HK-2 (cell line): Measurements from ENCODE around the gene LPIN1.

Experiments
- DNase-seq: peaks from one replicate; pipeline ENCODE4 v3.0.0-alpha.2; 2018; ENCODE audit not compliant: unreplicated experiment

LPIN1 gene

GRCh38 chr2:11746376-11746806 lies at the start of gene LPIN1:
Gene LPIN1, plus strand, starts transcription at chr2:11746632. Its CDS starts 18,910 bp downstream, at chr2:11765542.
- DNase-seq, result peak; percentile 91

GRCh38 chr2:11696736-11697102 lies 49.7 kb upstream of the LPIN1 start:
- DNase-seq, result no peak

- DNase-seq, result peak; percentile 94
Observed at GRCh38 chr2:11697103-11697871, 49.1 kb upstream of the LPIN1 start.

GRCh38 chr2:11698009-11698922 lies 48.2 kb upstream of the LPIN1 start:
- DNase-seq, result peak; percentile 53

- DNase-seq, result no peak
Observed at GRCh38 chr2:11699686-11700670, 46.5 kb upstream of the LPIN1 start.

- no peak for DNase-seq
Observed at GRCh38 chr2:11701206-11701605, 45.2 kb upstream of the LPIN1 start.

- no peak for DNase-seq
Observed at GRCh38 chr2:11701751-11702301, 44.6 kb upstream of the LPIN1 start.

- no peak for DNase-seq
Observed at GRCh38 chr2:11702946-11703345, 43.5 kb upstream of the LPIN1 start.

- DNase-seq, result no peak
Observed at GRCh38 chr2:11703700-11704099, 42.7 kb upstream of the LPIN1 start.

- no peak for DNase-seq
Observed at GRCh38 chr2:11705063-11705462, 41.4 kb upstream of the LPIN1 start.

GRCh38 chr2:11705711-11706110 lies 40.7 kb upstream of the LPIN1 start:
- DNase-seq, result no peak

GRCh38 chr2:11708106-11708505 lies 38.3 kb upstream of the LPIN1 start:
- no peak for DNase-seq

- DNase-seq, result no peak
Observed at GRCh38 chr2:11709293-11709692, 37.1 kb upstream of the LPIN1 start.

GRCh38 chr2:11710210-11710609 lies 36.2 kb upstream of the LPIN1 start:
- DNase-seq, result no peak

- no peak for DNase-seq
Observed at GRCh38 chr2:11710632-11711353, 35.6 kb upstream of the LPIN1 start.

GRCh38 chr2:11711354-11711716 lies 35.1 kb upstream of the LPIN1 start:
- no peak for DNase-seq

- no peak for DNase-seq
Observed at GRCh38 chr2:11711751-11712150, 34.7 kb upstream of the LPIN1 start.

- no peak for DNase-seq
Observed at GRCh38 chr2:11712866-11713265, 33.6 kb upstream of the LPIN1 start.

GRCh38 chr2:11713815-11714214 lies 32.6 kb upstream of the LPIN1 start:
- no peak for DNase-seq

- no peak for DNase-seq
Observed at GRCh38 chr2:11715987-11716652, 30.3 kb upstream of the LPIN1 start.
